ENCODE data around the gene ROR1. TPM values are rescaled to one million over a fixed set of nuclear protein-coding genes. Genes with fewer than 3 reads are reported as not detected.

The ROR1 gene
- total RNA-seq, 1 experiment from 2014 or later: 19.0 TPM

GRCh38 chr1:64179588-64179987 is 405.8 kb downstream of the ROR1 start:
- DNase-seq: no peak
- H3F3A ChIP-seq (ENCODE audit: insufficient read depth, low read depth): peaks cover 6% of the 10 kb centered on the region; the same call in 1 of the 2 replicates
- CTCF ChIA-PET: no interaction called here
- no peaks in the 10 kb centered on the region for H3K27me3 ChIP-seq (ENCODE audit: insufficient read depth, low read depth)
- H3K4me2 ChIP-seq: no peak overlapping the region
- H3K4me1 ChIP-seq (replicated peaks; ENCODE audit: insufficient read depth): peaks cover 8% of the 10 kb centered on the region; the same call in 1 of the 2 replicates
- H4K20me1 ChIP-seq (ENCODE audit: insufficient read depth): no peaks in the 10 kb centered on the region
- no peaks in the 10 kb centered on the region for H3K79me2 ChIP-seq (ENCODE audit: low read depth)
- H3K9me3 ChIP-seq (ENCODE audit: insufficient read depth, low read depth): no peaks in the 10 kb centered on the region
- TF ChIP-seq CTCF (conservative IDR thresholded peaks at IDR 0.05) (no peak), EZH2 (IDR thresholded peaks at IDR 0.05; ENCODE audit: low read depth) (no peak)
- intact Hi-C loops (cut with micrococcal nuclease; ENCODE audit: unreplicated experiment): no loop called here
- H3K9me2 ChIP-seq (ENCODE audit: insufficient read depth): no peaks in the 10 kb centered on the region
- POLR2A ChIA-PET (ENCODE audit: unreplicated experiment): no interaction called here
- no peak overlapping the region for H3K27ac ChIP-seq
- H3K4me3 ChIP-seq: no peak overlapping the region
- BruUV-seq (replicated peaks): no TSS peak
- peaks cover 4% of the 10 kb centered on the region for H3K36me3 ChIP-seq (ENCODE audit: low read depth)
- H2AFZ ChIP-seq: no peak overlapping the region

- no TSS peak for BruUV-seq (replicated peaks)
- CTCF ChIA-PET: interaction anchor here (0.7 kb wide), 1 partner anchor 298 kb away, joined by 3 read pairs; no protein-coding TSS in a partner anchor
Measured at GRCh38 chr1:64182207-64182606, 408.4 kb downstream of the ROR1 start.

GRCh38 chr1:64183395-64184002 is 409.7 kb downstream of the ROR1 start:
- Histone ChIP-seq H3K27me3 (ENCODE audit: insufficient read depth, low read depth) (no peaks in the 10 kb centered on the region), H3K9me3 (ENCODE audit: insufficient read depth, low read depth) (no peaks in the 10 kb centered on the region), H3K4me2 (no peak overlapping the region), H3K4me3 (no peak overlapping the region), H2AFZ (no peak overlapping the region), H3F3A (ENCODE audit: insufficient read depth, low read depth) (peaks cover 6% of the 10 kb centered on the region; the same call in 1 of the 2 replicates), H4K20me1 (ENCODE audit: insufficient read depth) (no peaks in the 10 kb centered on the region), H3K4me1 (replicated peaks; ENCODE audit: insufficient read depth) (peaks cover 8% of the 10 kb centered on the region; the same call in 1 of the 2 replicates), H3K79me2 (ENCODE audit: low read depth) (no peaks in the 10 kb centered on the region), H3K36me3 (ENCODE audit: low read depth) (no peaks in the 10 kb centered on the region), H3K27ac (no peak overlapping the region), H3K9me2 (ENCODE audit: insufficient read depth) (no peaks in the 10 kb centered on the region)
- POLR2A ChIA-PET (ENCODE audit: unreplicated experiment): no interaction called here
- no peak for TF ChIP-seq EZH2 (IDR thresholded peaks at IDR 0.05; ENCODE audit: low read depth)
- TF ChIP-seq CTCF (conservative IDR thresholded peaks at IDR 0.05): no peak
- no TSS peak for BruUV-seq (replicated peaks)
- intact Hi-C loops (cut with micrococcal nuclease; ENCODE audit: unreplicated experiment): no loop called here
- CTCF ChIA-PET: no interaction called here
- no peak for DNase-seq

More at GRCh38 chr1:64182207-64182606, 408.4 kb downstream of the ROR1 start:
- no peak for TF ChIP-seq EZH2 (IDR thresholded peaks at IDR 0.05; ENCODE audit: low read depth)
- TF ChIP-seq CTCF (conservative IDR thresholded peaks at IDR 0.05): no peak
- Histone ChIP-seq H3K36me3 (ENCODE audit: low read depth) (no peaks in the 10 kb centered on the region; the same call in 1 of the 2 replicates), H3K9me3 (ENCODE audit: insufficient read depth, low read depth) (no peaks in the 10 kb centered on the region), H3F3A (ENCODE audit: insufficient read depth, low read depth) (peaks cover 6% of the 10 kb centered on the region; the same call in 1 of the 2 replicates), H2AFZ (no peak overlapping the region), H3K27me3 (ENCODE audit: insufficient read depth, low read depth) (no peaks in the 10 kb centered on the region), H3K4me1 (replicated peaks; ENCODE audit: insufficient read depth) (peaks cover 8% of the 10 kb centered on the region; the same call in 1 of the 2 replicates), H4K20me1 (ENCODE audit: insufficient read depth) (no peaks in the 10 kb centered on the region), H3K4me2 (no peak overlapping the region), H3K79me2 (ENCODE audit: low read depth) (no peaks in the 10 kb centered on the region), H3K4me3 (no peak overlapping the region), H3K9me2 (ENCODE audit: insufficient read depth) (no peaks in the 10 kb centered on the region), H3K27ac (no peak overlapping the region)
- no peak for DNase-seq
- POLR2A ChIA-PET (ENCODE audit: unreplicated experiment): interaction anchor here (0.7 kb wide), 1 partner anchor 66 kb away, joined by 4 read pairs; no protein-coding TSS in a partner anchor
- intact Hi-C loops (cut with micrococcal nuclease; ENCODE audit: unreplicated experiment): no loop called here
